SK-MEL-5 (cell line): ENCODE measurements around the gene PDGFC. TPM values are rescaled to one million over a fixed set of nuclear protein-coding genes. Genes with fewer than 3 reads are reported as not detected.

Experiments used
- DNase-seq: peaks from one replicate; pipeline ENCODE4 v3.0.0-alpha.2; 2016; ENCODE audit warnings: low read depth, low spot score
- in situ Hi-C: cut with HindIII; loops from 2 replicates; pipeline ENCODE4 v1.10.0; 2016; ENCODE audit warnings: low sequenced_read_pairs, high pct_unique_total_duplicates, low pct_unique_long_range_greater_than_20kb
- total RNA-seq: library from RNA; depleted of rRNA; stranded (reverse); fragments of >200 nt; shearing (Covaris generic); gene quantifications from 2 replicates; pipeline ENCODE4 v1.2.3, GENCODE V29; 2014

The PDGFC gene
- total RNA-seq, 1 experiment from 2014 or later = 5.4 TPM

GRCh38 chr4:156763511-156763910 is 208.1 kb downstream of the PDGFC start:
- in situ Hi-C loops = no loop called here
- DNase-seq = no peak

GRCh38 chr4:156762851-156763250 is 208.7 kb downstream of the PDGFC start:
- no peak for DNase-seq
- in situ Hi-C loops = no loop called here

GRCh38 chr4:156756118-156756517 is 215.5 kb downstream of the PDGFC start:
- DNase-seq = no peak
- in situ Hi-C loops = no loop called here

- DNase-seq = no peak
- in situ Hi-C loops = no loop called here
Observed at GRCh38 chr4:156754832-156755570, 216.6 kb downstream of the PDGFC start.

- in situ Hi-C loops = no loop called here
- DNase-seq = no peak
Observed at GRCh38 chr4:156751486-156751885, 220.1 kb downstream of the PDGFC start.

- DNase-seq = no peak
- in situ Hi-C loops = no loop called here
Observed at GRCh38 chr4:156749426-156750403, 221.9 kb downstream of the PDGFC start.

- DNase-seq = no peak
Observed at GRCh38 chr4:156746111-156746510, 225.5 kb downstream of the PDGFC start.

GRCh38 chr4:156738766-156739165 is 232.8 kb downstream of the PDGFC start:
- DNase-seq = no peak
- in situ Hi-C loops = no loop called here

More at GRCh38 chr4:156746111-156746510, 225.5 kb downstream of the PDGFC start:
- in situ Hi-C loops = no loop called here

- no peak for DNase-seq
- in situ Hi-C loops = no loop called here
Observed at GRCh38 chr4:156734965-156735895, 236.4 kb downstream of the PDGFC start.

GRCh38 chr4:156733582-156733981 is 238.0 kb downstream of the PDGFC start:
- in situ Hi-C loops = no loop called here

GRCh38 chr4:156732634-156733033 is 239.0 kb downstream of the PDGFC start:
- in situ Hi-C loops = no loop called here

More at GRCh38 chr4:156733582-156733981, 238.0 kb downstream of the PDGFC start:
- no peak for DNase-seq

GRCh38 chr4:156729416-156729815 is 242.2 kb downstream of the PDGFC start:
- no peak for DNase-seq
- in situ Hi-C loops = no loop called here

More at GRCh38 chr4:156732634-156733033, 239.0 kb downstream of the PDGFC start:
- DNase-seq = no peak

- no peak for DNase-seq
- in situ Hi-C loops = no loop called here
Observed at GRCh38 chr4:156725257-156725656, 246.3 kb downstream of the PDGFC start.

GRCh38 chr4:156723951-156724668 is 247.5 kb downstream of the PDGFC start:
- DNase-seq = no peak
- in situ Hi-C loops = no loop called here

GRCh38 chr4:156718226-156718625 is 253.4 kb downstream of the PDGFC start:
- in situ Hi-C loops = no loop called here
- DNase-seq = no peak

GRCh38 chr4:156711193-156711590 is 260.4 kb downstream of the PDGFC start:
- in situ Hi-C loops = no loop called here
- DNase-seq = no peak
